K562 (cell line): Measurements from ENCODE around the gene TMEM114. TPM values are rescaled to one million over a fixed set of nuclear protein-coding genes. Genes with fewer than 3 reads are reported as not detected.

Source experiments
- DACH1 ChIP-seq: fragments of 450-650 bp; IDR thresholded peaks from 2 replicates; pipeline ENCODE4 v1.6.1; 2018; ENCODE audit not compliant: partially characterized antibody
- E4F1 ChIP-seq: fragments of 250-450 bp; sonication (Bioruptor Pico); IDR thresholded peaks from 2 replicates; pipeline ENCODE4 v1.5.0; 2021; ENCODE audit warnings: mild to moderate bottlenecking, borderline replicate concordance
- EGR1 ChIP-seq: fragments of 450-650 bp; conservative IDR thresholded peaks from 2 replicates; pipeline ENCODE4 v1.6.1; 2017; ENCODE audit warnings: mild to moderate bottlenecking
- GMEB1 ChIP-seq: fragments of 250-450 bp; sonication (Bioruptor Pico); IDR thresholded peaks from 2 replicates; pipeline ENCODE4 v1.4.0; 2020; ENCODE audit warnings: mild to moderate bottlenecking
- NFXL1 ChIP-seq: fragments of 450-650 bp; formaldehyde crosslinking; IDR thresholded peaks from 2 replicates; pipeline ENCODE4 v1.4.0; 2021; ENCODE audit warnings: mild to moderate bottlenecking
- SAP30 ChIP-seq: fragments of 200-600 bp; sonication (generic); IDR thresholded peaks from 2 replicates; pipeline ENCODE4 v1.6.1; 2012; ENCODE audit warnings: borderline replicate concordance, low read depth, mild to moderate bottlenecking, moderate library complexity, low read length, control low read depth, inconsistent platforms; ENCODE audit not compliant: insufficient read depth, poor library complexity, severe bottlenecking
- SMAD1 ChIP-seq: fragments of 150-350 bp; IDR thresholded peaks from 2 replicates; pipeline ENCODE4 v1.6.1; 2014; ENCODE audit warnings: low read length, low read depth; ENCODE audit not compliant: partially characterized antibody
- STAG1 ChIP-seq: sonication (generic); formaldehyde crosslinking; IDR thresholded peaks from 2 replicates; pipeline ENCODE4 v1.5.0; 2020; ENCODE audit warnings: missing genetic modification reagents, borderline replicate concordance
- ZKSCAN1 ChIP-seq: fragments of 150-350 bp; IDR thresholded peaks from 2 replicates; pipeline ENCODE4 v1.6.1; 2016; ENCODE audit warnings: low read depth, low read length
- ZNF511 ChIP-seq: sonication (generic); formaldehyde crosslinking; IDR thresholded peaks from 2 replicates; pipeline ENCODE4 v1.8.0; 2022; ENCODE audit warnings: mild to moderate bottlenecking, missing genetic modification reagents
- polyA plus RNA-seq, 8 experiments: library from polyadenylated mRNA; depleted of rRNA in 4 of 8; stranded (reverse) in 5 of 8; unstranded in 3 of 8; fragments of >200 nt; fragmentation: Nextera tagmentation in 2 of 8; fragmentation: Illumina TruSeq in 1 of 8; extraction: Ambion mirVana in 2 of 8; extraction: Trizol in 1 of 8; gene quantifications; 2 replicates each; pipeline versions ENCODE4 v1.2.1 to v1.2.3, GENCODE V29; 2011 to 2014; ENCODE audit warnings: inconsistent platforms in 1 of 8, missing spikeins in 1 of 8
- total RNA-seq, 7 experiments: library from RNA; depleted of rRNA in 6 of 7; stranded (reverse); fragments of >200 nt in 6 of 7; fragmentation: Illumina TruSeq in 2 of 7; extraction: Trizol in 2 of 7; gene quantifications; 2 replicates each; pipeline versions ENCODE4 v1.2.1 to v1.2.3, GENCODE V29; 2011 to 2021; ENCODE audit warnings: low replicate concordance in 1 of 7
- TF ChIP-seq, protein P1 (sequence below): fragments of 250-450 bp; sonication (Bioruptor Pico); IDR thresholded peaks from 2 replicates; pipeline ENCODE4 v1.4.0; 2020
- TF ChIP-seq, protein P2 (sequence below): sonication (generic); formaldehyde crosslinking; IDR thresholded peaks from 2 replicates; pipeline ENCODE4 v1.5.0; 2020; ENCODE audit warnings: missing genetic modification reagents

The TMEM114 gene
- total and polyA plus RNA-seq, 9 of the 15 experiments (the other 6 are each of a cell fraction or from before 2014, with no cell fraction given): not detected

DNA sequence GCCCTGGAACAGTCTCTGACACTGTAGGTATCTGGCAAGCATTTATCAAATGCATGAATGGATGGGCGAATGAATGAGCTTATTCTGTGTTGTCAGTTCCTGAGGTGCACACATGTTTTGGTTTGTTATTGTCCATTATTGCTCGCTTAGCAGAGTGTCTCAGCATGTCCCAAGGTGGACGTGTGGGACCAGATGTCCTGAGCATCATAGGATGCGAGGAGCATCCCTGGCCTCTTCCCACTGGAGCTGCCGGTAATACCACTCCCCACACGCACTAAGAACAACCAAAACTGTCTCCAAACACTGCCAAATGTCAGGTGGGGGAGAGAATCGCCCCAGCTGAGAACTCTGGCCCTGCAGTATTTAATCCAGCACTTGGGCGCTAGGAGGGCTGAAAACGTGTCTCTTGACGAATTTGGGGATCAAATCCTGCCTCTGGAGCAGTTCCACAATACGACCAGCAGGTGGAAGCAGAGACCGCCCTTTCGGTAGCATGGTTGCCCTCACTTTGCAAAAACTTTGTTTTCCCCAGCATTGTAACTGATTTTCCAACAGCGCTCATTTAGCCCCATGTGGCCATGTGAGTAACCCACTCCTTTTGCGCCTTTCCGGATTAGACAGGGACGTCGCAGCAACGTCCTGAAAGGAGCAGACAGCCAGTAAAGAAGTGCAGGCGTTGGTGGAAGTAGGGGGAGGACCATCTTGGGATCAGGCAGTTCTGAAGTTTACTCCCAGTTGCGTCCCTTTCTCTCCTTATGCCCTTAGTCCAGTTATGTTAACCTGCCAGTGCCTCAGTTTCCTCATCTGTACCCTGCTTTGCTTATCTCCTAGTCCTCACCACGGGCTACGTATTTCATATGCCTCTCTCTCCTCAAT is 22.7 kb downstream of the TMEM114 start (continued):
- TF ChIP-seq E4F1: no peak
- TF ChIP-seq, protein P1, sequence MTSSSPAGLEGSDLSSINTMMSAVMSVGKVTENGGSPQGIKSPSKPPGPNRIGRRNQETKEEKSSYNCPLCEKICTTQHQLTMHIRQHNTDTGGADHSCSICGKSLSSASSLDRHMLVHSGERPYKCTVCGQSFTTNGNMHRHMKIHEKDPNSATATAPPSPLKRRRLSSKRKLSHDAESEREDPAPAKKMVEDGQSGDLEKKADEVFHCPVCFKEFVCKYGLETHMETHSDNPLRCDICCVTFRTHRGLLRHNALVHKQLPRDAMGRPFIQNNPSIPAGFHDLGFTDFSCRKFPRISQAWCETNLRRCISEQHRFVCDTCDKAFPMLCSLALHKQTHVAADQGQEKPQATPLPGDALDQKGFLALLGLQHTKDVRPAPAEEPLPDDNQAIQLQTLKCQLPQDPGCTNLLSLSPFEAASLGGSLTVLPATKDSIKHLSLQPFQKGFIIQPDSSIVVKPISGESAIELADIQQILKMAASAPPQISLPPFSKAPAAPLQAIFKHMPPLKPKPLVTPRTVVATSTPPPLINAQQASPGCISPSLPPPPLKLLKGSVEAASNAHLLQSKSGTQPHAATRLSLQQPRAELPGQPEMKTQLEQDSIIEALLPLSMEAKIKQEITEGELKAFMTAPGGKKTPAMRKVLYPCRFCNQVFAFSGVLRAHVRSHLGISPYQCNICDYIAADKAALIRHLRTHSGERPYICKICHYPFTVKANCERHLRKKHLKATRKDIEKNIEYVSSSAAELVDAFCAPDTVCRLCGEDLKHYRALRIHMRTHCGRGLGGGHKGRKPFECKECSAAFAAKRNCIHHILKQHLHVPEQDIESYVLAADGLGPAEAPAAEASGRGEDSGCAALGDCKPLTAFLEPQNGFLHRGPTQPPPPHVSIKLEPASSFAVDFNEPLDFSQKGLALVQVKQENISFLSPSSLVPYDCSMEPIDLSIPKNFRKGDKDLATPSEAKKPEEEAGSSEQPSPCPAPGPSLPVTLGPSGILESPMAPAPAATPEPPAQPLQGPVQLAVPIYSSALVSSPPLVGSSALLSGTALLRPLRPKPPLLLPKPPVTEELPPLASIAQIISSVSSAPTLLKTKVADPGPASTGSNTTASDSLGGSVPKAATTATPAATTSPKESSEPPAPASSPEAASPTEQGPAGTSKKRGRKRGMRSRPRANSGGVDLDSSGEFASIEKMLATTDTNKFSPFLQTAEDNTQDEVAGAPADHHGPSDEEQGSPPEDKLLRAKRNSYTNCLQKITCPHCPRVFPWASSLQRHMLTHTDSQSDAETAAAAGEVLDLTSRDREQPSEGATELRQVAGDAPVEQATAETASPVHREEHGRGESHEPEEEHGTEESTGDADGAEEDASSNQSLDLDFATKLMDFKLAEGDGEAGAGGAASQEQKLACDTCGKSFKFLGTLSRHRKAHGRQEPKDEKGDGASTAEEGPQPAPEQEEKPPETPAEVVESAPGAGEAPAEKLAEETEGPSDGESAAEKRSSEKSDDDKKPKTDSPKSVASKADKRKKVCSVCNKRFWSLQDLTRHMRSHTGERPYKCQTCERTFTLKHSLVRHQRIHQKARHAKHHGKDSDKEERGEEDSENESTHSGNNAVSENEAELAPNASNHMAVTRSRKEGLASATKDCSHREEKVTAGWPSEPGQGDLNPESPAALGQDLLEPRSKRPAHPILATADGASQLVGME: no peak
- TF ChIP-seq, protein P2, sequence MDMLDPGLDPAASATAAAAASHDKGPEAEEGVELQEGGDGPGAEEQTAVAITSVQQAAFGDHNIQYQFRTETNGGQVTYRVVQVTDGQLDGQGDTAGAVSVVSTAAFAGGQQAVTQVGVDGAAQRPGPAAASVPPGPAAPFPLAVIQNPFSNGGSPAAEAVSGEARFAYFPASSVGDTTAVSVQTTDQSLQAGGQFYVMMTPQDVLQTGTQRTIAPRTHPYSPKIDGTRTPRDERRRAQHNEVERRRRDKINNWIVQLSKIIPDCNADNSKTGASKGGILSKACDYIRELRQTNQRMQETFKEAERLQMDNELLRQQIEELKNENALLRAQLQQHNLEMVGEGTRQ (CRISPR knock-in tag): no peak
- no peak for TF ChIP-seq EGR1
- TF ChIP-seq SMAD1: no peak
- no peak for TF ChIP-seq NFXL1 (CRISPR knock-in tag)
- peak; percentile 98 for TF ChIP-seq STAG1
- no peak for TF ChIP-seq ZKSCAN1
- TF ChIP-seq ZNF511 (CRISPR knock-in tag): no peak; the same call in 1 of the 2 replicates
- TF ChIP-seq SAP30: no peak
- TF ChIP-seq DACH1: peak; percentile 13
- no peak for TF ChIP-seq GMEB1 (CRISPR knock-in tag)
